Erythroblast (primary cell): ENCODE data around the gene STOM.

Source experiments
- GATA1 ChIP-seq: IDR thresholded peaks from 2 replicates; pipeline ENCODE4 v1.6.1; 2011; ENCODE audit warnings: low read depth, mild to moderate bottlenecking, control low read depth, low read length, moderate library complexity
- POLR2A ChIP-seq: IDR thresholded peaks from 2 replicates; pipeline ENCODE4 v1.6.1; 2011; ENCODE audit warnings: mild to moderate bottlenecking, low read length

DNA sequence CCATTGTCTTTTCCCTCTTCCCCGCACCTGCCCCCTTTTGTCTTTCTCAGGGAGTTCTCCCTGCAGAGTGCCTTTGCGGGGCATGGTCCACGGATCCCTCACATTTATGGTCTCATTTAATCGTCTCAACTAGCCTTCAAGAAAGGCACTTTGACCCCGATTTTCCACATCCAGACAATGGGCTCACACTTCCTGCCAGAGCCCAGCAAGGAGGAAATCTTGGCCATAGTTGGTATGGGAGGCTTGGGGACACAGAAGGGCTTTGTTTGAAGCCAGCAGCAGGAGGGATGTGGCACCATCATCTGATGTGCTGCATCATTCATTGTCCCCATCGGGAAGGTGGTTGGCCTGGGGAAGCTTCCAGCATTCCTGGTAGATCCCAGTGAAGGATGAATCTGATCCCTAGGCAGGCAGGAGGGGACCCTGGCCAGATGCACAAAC, 77.2 kb downstream of the STOM start:
- TF ChIP-seq POLR2A (no peak), GATA1 (no peak)
